CD4-positive, alpha-beta T cell treated with Interferon gamma for 1 hour (primary cell): Measurements from ENCODE around the gene TK2.

Experiments
- DNase-seq: peaks from one replicate; pipeline ENCODE4 v3.0.0-alpha.2; 2020

The TK2 gene

DNA sequence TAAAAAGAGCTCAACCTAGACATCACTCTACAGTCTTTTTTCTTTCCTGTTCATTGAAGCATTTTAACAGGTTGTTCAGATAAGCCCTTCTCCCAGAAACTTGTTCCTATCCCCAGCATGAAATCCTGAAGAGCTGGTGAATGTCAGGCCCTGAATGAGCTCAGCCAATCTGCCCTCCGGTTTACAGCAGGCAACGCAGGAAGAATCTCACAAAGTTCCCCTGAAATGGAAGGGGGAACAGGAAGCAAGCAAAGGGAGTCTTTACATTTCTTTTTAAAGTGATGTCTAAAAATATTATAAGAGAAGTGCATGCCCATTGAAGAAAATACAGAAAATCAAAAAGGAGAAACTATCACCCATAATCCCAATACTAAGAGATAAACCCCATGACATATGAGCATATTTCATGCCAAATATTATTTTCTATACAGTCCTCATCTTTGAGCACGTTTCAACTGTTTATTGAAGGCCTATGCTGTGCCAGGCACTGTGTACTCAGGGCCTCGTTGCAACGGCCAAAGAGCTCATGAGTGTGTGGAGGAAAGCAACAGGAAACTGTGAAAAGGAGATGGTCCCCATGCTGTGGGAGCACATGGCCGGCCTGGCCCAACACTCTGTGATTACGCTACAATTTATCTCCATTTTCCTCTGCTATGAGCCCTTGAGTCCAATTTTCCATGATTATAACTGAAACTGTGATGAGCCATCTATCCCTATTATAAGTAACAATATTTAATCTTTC lies 5.7 kb downstream of the TK2 start:
- no peak for DNase-seq

DNA sequence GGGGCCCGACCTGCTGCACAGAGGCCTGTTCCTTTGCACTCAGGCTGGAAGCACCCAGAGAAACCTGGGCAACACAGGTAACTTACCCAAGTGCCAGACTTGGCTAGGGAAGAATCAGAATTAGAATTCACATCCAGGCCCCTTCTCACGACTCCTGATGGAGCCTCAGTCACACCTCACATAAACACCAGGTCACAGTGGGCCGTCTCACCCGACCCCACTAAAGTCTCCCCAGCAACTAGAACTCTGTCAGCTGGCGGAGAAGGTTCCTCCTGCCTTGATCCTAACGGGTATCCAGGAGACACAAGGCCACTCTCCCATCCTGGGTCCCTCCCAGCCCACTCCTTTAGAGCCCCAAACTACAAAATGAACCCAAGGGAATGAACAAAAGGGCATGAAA lies 6.4 kb downstream of the TK2 start:
- no peak for DNase-seq

DNA sequence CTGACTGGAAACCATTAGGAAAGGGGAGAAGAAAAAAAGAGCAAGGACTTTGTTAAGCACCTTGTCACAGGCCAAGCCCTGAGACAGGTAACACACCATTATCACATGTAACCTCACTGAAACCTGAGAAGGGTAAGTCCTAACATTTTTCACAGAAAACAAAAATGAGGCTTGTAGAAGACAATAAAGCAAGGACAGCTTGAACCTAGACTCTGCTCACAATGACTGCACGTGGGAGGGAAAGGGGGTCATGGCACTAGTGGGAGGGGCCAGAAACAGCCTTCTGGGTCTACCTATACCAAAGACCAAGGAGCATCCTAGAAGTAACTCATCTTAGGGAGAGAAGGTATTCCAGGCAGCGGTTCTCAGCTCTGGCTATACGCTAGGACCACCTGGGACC lies 7.5 kb downstream of the TK2 start:
- DNase-seq: no peak

DNA sequence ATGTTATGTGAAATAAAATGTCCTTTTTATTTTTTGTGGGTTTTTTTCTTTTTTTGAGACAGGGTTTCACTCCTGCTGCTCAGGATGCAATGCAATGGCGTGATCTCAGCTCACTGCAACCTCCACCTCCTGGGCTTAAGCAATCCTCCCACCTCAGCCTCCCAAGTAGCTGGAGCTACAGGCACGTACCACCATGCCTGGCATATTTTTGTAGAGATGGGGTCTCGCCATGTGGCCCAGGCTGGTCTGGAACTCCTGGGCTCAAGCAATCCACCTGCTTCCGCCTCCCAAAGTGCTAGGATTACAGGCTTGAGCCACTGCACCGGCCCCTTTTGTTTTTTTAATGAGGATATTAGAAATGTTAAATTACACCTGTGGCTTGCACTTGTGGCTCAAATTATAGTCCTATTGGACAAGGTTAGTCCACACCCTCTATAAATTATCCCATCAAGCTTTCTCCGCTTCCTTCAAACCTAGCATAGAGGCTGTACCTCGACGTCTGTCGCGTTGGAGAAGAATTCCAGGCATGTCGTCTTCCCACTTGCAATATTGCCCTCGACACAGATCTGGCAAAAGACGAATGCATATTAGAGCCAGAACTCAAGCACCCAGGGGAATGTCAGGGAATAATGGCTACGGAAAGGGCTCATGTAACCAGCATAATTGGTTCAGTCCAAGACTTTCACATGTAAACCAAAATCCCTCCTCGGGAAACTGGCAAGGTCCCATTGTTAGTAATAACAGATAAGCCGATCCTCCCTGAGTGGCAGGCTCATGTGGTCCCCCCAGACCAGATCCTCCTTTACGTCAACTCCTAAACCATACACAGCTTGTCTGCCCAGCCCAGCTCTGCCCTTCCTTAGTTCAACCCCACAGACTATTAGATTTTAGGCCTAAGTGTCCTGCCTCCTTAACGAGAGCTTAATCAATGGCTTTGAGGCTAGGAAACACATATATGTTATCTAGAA lies 8.2 kb downstream of the TK2 start:
- DNase-seq: no peak

DNA sequence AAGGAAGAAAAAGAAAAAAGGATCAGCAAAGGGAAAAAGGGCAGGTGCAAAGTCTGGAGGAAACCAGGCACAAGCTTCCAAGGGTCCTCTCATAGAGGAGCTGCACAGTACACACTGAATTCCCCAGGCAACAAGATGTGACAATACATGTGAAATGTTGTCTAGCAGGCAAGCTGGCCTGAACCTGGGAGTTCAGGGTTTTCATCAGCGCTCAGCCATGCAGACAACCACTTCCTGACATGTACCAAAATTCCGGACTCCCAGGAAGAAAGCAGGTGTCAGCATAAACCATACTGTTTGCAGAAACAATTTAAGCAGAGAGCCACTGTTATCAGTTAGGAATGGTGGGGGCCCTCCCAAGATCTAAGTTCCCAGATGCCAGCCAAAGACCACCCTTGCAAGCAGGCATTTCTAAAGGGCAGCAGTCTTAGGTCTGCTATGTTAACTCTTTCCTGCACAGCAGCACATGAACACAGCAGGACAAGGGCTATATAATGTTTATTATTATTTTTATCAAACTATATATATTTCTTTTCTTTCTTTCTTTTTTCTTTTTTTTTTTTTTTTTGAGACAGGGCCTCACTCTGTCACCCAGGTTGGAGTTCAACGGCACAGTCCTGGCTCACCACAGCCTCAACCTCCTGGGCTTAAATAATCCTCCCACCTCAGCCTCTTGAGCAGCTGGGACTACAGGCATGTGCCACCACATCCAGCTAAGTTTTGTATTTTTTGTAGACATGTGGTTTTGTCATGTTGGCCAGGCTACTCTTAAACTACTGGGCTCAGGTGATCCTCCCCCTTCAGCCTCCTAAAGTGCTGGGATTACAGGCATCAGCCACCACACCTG lies 10.1 kb downstream of the TK2 start:
- DNase-seq: no peak

DNA sequence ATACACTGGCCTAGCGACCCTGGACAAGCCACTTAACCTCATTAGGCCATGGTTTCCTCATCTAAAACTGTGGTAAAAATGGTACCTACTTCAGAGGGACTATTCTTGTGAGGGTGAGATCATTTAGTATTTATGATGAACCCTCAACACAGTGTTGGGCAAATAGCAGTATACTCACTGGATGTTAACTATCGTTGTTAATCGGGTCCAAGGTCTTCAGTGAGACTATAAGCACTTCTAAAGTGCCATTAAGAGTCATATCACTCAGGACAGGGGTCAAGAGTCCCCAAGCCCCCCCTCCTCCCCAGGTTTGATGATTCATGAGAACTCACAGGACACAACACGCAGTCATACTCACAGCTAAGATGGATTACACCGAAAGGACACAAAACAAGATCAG lies 11.0 kb downstream of the TK2 start:
- DNase-seq: no peak

DNA sequence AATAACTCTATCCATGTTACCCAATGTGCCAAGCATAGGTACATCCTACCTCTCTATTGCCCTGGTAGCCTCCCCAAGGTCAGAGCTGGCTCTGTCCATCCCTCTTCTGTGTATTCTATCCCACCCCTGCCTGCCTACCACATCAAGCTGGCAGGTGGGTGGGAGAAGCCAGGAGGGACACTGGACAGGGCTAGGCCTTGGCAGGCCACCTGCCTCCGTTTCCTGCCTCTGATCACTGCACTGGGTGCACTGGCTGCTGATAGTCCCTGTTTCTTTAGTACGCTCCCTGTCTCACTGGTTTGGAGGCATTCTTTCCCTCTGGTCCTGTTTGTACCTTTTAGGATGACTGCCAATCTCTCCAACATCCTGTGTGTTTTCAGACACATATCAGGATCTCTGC lies 12.7 kb downstream of the TK2 start:
- no peak for DNase-seq

DNA sequence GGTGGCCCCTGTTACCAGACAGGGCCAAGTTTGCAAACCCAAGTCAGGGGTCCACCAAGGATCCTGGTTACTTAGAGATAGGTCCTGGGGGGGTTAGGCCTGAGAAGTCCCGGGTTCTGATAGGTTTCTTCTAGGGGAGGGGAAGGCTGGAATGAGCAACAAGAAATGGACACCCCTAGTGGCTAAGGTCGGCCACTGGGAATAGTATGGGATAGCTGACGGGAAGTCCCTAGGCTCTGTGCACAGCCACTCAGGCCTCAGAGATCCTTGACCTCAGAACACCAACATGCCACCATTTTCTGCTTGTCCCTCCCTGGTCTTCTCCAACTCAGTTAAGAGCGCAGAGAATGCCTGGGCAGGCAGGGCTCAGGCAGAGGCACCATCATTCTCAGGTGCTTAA lies 13.4 kb downstream of the TK2 start:
- DNase-seq: no peak

DNA sequence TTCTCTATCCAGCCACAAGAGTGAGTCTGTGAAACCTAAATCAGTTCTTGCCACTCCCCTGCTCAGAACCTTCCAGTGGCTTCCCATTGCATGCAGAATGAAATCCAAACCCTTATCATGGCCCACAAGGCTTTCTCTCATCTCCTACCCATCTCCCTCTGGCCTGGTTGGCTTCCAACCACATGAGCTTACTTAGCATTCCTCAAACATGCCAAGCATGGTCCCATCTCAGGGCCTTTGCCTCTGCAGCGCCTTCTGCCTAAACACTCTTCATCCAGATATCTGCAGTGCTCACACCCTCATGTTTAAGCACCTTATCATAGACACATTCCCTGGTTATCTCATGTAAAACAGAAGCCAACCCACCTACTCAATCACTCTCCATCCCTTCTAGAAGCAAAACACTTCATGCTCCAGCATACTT lies 15.5 kb downstream of the TK2 start:
- no peak for DNase-seq

DNA sequence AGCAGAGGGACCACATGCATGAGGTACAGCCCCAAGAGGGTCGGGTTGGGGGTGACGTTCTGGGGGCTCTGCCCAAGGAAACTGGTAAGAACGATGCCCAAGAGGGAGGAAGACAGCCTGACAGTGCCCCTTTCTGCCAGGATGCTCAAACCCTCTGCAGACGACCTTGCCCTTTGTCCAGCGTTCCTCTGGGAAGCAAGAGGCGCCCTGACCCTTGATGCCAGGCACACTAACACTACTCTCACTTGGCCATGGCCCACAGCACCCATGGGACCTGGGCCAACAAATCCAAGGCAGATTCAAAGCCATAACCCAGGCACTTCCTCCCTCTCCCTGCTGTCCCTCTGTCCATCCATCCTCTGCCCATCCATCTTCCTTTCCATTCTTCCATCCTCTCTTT lies 20.4 kb downstream of the TK2 start:
- DNase-seq: no peak

DNA sequence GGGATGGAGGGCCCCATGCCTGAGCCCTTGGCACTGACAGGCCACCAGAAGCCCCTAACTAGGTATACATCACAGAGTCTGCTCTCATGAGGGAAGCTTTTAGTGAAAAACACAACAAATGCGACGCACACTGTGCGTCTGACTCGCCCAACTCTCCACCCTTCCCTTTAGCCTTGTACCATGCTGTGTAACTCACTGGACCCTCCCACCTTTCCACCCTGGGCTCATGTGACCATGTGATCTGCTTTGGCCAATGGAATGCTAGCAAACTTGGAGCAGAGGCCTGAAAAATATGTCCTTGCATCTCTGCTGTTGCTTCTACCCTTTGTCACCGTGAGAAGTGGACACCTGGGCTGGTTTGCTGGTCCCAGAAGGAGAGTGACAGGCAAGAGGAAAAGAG lies 21.6 kb downstream of the TK2 start:
- no peak for DNase-seq

DNA sequence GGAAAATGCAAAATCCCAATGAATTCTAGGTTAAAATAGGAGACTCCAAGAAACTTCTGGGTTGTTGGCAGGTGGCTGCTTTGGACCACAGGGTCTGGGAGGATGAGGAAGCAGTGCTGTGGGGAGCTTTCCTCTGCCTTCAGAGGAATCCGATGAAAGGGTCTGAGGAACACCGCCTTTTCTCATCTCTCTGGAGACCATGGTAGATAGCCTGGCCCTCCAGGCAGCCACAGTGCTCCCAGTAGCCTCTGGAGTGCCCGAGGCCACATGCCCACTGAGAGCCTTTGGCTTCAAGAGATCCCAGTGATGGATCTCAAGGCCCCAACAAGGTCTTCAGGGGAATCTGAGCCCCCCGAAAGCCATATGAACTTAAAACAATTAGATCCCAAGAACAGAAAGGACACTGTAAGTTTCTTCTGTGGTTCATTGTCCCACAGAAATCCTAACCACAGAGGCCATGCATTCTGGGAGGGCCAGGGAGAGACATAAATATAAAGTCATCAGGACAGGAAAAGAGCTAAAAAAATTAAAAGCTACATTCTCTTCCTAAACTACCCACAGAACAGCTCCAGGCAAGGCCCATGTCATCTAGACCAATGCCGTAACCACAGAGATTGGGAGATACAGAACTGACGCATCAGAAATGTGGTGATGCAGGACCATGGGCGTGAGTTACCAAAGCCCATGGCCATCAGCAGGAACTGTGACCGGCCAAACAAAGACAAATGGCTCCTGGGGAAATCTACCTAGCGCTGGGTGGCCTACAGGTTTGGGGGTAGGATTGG lies 24.3 kb downstream of the TK2 start:
- DNase-seq: peak; percentile 52

DNA sequence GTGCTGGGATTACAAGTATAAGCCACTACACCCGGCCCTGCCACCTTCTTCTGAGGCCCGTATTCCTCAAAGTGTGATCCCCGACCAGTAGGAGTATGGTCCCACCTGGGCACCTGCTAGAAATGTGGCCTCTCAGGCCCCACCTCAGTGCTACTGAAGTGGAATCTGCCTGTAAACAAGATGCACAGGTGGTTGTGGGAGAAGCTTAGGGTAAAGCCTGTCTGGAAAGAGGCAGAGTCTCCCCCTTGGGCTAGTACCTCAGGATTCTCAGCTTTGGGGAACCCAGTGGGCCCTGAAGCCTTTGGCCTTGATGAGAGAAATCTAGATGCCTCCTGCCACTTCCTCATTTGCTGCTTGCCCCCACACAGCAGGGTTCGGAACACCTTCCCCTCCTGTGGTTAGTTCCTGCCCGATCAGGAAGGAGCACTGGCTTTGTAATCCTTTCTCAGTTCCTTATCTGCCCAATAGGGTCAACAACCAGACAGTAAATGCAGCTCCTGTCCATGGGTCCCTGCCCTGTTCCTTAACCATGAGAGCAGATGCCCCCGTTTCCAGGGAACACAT lies 25.2 kb downstream of the TK2 start:
- peak; percentile 83 for DNase-seq

DNA sequence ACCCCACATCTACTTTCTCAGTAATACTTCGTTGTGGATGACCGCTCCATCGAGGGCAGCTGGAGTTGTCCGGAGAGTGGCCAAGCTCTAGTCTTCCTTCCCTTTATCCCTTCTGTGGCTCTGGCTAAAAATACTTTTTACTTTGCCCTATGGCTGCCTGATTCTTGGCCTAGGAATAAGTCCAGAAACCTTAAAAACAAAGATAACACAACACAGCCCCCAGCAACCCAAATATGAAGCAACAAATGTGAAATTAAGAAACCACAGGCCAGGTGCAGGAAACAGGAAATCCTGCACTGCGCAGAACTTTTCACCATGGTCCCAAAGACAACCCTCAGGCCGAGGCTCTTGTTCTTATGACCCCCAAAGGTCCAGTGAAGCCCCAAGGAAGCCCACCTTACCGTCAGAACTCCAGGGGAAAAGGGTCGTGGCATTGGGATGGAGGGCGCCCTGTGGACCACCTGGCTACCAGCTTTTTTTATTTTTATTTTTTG lies 26.0 kb downstream of the TK2 start:
- DNase-seq: peak; percentile 51

DNA sequence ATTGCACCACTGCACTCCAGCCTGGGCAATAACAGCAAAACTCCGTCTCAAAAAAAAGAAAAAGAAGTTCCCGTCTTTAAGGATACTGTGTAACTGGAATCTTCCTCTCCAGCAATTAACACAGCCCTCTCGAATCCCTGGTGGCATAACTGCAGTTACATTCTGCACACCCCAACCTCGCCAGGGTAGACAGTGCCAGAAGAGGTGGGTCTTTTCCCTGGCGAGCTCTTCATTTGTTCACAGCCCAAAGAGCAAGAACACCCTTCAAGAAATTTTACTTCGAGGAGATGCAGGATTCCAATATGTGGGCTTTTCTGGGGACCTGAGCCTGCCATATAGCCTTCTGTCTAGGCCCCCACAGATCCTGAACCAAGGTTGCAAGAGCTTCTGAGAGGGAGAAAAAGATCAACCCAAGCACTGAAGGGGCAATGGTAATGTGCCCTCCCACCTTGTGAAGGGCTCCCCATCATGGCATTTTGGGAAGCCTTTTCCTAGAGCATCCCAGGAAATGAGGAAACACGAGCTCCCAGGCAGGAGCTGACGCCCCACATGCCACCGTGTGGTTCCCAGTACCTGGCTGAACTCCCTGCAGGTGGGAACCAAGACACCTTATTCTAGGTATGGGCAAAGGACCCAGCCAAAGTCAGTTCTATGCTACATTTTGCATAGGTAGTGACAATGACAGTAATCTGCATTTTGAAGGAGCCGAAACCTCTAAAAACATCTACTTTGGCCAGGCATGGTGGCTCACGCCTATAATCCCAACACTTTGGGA lies 26.9 kb downstream of the TK2 start:
- no peak for DNase-seq

DNA sequence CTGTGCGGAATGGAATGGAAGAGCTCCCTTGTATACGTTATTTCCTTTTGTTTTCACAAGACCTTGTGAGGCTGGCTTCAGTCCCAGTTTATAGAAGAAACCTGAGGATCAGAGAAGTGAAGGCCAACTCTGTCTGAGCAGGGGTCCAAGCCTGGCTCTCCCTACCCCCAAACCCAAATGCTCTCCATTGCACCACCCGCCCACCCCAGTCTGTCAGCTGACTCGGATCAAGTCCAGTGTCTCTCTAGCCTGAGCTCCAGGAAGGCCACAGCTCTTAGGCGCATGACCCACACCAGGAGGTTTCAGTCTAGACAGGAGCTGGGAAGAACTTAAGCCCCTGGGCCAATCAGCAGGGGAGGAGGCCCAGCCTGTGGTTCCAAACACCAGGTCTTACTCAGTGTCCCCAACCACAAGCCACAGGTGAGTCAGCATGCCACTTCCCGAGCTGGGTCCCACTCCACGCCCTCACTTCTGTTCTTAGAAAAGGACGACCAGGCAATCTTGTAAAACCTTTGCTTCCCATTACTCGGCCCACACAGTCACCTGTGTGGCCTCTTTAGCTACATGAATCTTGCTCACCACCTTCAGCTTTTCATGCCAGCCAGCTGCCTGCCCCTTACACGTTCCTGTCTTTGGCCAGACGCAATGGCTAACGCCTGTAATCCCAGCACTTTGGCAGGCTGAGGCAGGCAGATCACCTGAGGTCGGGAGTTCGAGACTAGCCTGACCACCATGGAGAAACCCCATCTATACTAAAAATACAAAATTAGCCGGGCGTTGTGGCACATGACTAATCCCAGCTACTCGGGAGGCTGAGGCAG lies 27.8 kb downstream of the TK2 start:
- peak; percentile 78 for DNase-seq

DNA sequence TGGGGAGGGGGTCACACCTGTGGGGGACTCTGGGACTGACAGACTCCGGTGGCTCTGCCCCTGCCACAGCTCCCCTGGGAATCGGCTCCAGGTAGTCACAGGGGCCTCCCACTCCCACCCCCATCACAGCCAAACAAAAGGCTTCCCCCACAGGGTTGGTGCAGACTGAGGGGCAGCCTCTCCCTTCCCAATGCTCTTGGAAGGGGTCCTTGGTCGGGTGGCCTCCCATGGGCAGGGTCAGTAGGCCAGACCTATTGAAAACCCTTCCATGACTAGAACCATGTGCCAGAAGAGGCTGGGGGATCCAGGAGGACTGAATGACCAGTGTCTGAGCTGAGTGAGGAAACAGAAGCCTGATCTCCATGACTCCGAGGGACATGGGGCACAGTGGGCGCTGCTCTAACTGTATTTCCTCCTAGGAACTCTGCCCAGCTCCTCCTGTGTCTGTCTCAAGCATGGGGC lies 28.6 kb downstream of the TK2 start:
- no peak for DNase-seq

DNA sequence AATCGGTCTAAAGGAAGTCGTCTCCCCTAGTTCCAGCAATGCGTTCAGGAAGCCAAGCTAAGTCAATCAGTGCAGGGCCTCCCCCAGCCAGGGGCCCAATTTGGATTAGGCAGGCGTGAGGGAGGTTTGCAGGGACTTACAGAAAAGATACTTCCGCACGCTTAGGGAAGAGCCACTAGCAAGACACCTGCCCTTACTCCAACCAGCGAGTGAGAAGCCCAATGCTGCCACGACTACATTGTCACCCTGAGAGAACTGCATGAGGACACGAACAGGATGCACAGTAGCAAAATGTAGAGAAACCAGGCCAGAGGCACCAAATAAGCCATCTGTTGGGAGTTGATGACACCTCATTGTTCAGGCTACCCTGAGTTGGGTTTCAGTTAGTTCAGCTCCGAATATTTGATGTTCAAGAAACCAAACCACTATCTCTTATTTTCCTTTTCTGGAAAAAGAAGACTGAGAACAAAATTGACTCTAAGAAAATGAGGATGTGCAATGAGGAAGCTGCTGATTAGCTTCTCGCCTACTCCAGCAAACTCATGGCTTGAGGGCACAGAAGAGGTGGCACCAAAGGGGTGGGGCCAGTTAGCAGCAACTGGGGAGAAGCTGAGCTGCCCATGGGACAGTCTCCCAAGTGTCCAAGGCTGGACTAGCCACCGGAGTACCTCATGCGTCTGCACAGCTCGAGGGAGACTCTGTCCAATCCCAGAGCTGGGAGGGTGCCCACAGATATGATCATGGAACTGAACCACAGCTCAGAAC lies 29.3 kb downstream of the TK2 start:
- peak; percentile 56 for DNase-seq
